ENCODE results near the gene EXOSC2.

Gene EXOSC2

DNA sequence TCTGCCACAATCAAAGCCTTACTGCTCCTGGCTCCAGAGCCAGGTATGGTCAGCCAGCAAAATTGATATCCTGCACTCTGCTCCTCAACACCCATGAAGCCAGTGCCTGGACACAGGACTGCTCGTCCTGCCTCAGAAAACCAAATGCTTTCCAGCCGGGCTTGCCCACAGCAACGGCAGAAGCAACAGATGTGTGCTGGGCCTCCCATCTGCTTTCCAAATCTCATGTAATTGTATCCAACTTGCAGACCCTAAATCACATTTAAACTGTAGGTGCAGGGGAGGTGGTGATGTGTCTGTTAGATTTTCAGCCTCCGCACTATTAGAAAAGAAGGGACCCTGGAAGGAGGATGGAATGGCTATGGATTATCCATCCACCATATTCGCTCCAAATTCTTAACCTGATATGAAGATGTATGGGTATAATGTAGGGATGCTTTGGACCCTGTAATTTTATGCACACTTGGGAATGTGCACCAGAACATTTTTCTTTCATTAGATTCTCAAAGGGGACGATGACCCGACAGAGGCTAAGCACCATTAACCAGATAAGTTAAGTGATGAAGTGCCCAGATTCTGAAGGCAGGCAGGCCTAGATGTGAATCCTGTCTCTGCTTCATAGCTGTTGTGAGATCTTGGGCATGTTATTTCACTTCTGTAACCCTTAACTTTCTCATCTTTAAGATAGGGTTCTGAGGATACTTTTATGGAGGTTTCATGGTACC lies 58.2 kb downstream of the EXOSC2 start:
- POLR2A ChIA-PET = no interaction called here
- DNase-seq (ENCODE audit: extremely low spot score) = no peak
- CTCF ChIA-PET = no interaction called here
- TF ChIP-seq HDGF (IDR thresholded peaks at IDR 0.05; ENCODE audit: borderline replicate concordance) (no peak), CTBP1 (IDR thresholded peaks at IDR 0.05; ENCODE audit: borderline replicate concordance) (no peak), BHLHE40 (IDR thresholded peaks at IDR 0.05; ENCODE audit: borderline replicate concordance) (no peak), SP1 (IDR thresholded peaks at IDR 0.05) (no peak), L3MBTL2 (conservative IDR thresholded peaks at IDR 0.05) (no peak), ELF4 (IDR thresholded peaks at IDR 0.05) (no peak), ARNT (IDR thresholded peaks at IDR 0.05) (no peak), TARDBP (IDR thresholded peaks at IDR 0.05) (no peak), LEF1 (IDR thresholded peaks at IDR 0.05; ENCODE audit: borderline replicate concordance) (no peak), FOXM1 (IDR thresholded peaks at IDR 0.05; ENCODE audit: borderline replicate concordance) (no peak), FOXA1 (IDR thresholded peaks at IDR 0.05) (no peak), FOXK2 (IDR thresholded peaks at IDR 0.05) (no peak), NFRKB (IDR thresholded peaks at IDR 0.05) (no peak), ZNF384 (IDR thresholded peaks at IDR 0.05) (no peak), SUZ12 (IDR thresholded peaks at IDR 0.05) (no peak)
- TF ChIP-seq, protein P1, sequence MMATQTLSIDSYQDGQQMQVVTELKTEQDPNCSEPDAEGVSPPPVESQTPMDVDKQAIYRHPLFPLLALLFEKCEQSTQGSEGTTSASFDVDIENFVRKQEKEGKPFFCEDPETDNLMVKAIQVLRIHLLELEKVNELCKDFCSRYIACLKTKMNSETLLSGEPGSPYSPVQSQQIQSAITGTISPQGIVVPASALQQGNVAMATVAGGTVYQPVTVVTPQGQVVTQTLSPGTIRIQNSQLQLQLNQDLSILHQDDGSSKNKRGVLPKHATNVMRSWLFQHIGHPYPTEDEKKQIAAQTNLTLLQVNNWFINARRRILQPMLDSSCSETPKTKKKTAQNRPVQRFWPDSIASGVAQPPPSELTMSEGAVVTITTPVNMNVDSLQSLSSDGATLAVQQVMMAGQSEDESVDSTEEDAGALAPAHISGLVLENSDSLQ (IDR thresholded peaks at IDR 0.05) = no peak

Measured in HEK293T (cell line).